NOMO-1 (cell line): Measurements from ENCODE around the gene C6orf58.
"Not testable (repeated sequence)": the region's sequence is repeated elsewhere in the genome, so short reads cannot be mapped to it uniquely, and the experiment has no call there.

ENCODE experiments used
- DNase-seq, 2 experiments: peaks; one replicate each; lab custom pipeline; 2025; ENCODE audit not compliant: unreplicated experiment in 2 of 2; lab: John Stamatoyannopoulos, UW

The C6orf58 gene

GRCh38 chr6:127589135-127589534 lies 12.2 kb downstream of the C6orf58 start:
- DNase-seq: no peak

GRCh38 chr6:127590344-127590743 lies 13.4 kb downstream of the C6orf58 start:
- no peak for DNase-seq

- no peak for DNase-seq
These were observed 16.0 kb downstream of the C6orf58 start for GRCh38 chr6:127592964-127593363.

GRCh38 chr6:127593456-127593855 lies 16.5 kb downstream of the C6orf58 start:
- not testable (repeated sequence) for DNase-seq

GRCh38 chr6:127606131-127606562 lies 29.2 kb downstream of the C6orf58 start:
- no peak for DNase-seq

GRCh38 chr6:127608554-127609270 lies 31.7 kb downstream of the C6orf58 start:
- no peak for DNase-seq

GRCh38 chr6:127618729-127619128 lies 41.8 kb downstream of the C6orf58 start:
- DNase-seq: no peak

- no peak for DNase-seq
These were observed 53.8 kb downstream of the C6orf58 start for GRCh38 chr6:127630800-127631199.

- peak in 1 of 2 experiments; percentile 21 for DNase-seq
These were observed 57.2 kb downstream of the C6orf58 start for GRCh38 chr6:127634178-127634577.

GRCh38 chr6:127635091-127635490 lies 58.1 kb downstream of the C6orf58 start:
- DNase-seq: no peak

GRCh38 chr6:127637830-127638409 lies 60.9 kb downstream of the C6orf58 start:
- DNase-seq: peak; percentile 50 to 52
